AG04449 (cell line): ENCODE data around the gene CEP164.

ENCODE experiments used
- CTCF ChIA-PET: fragments of 350-600 bp; formaldehyde crosslinking; extraction: SDS; loops from one replicate; lab custom pipeline; 2021; ENCODE audit warnings: antibody characterized with exemption; lab: Yijun Ruan, JAX
- POLR2A ChIA-PET: fragments of 400-600, 350-600 bp; formaldehyde crosslinking; extraction: SDS; loops from one replicate; lab custom pipeline; 2020; ENCODE audit warnings: antibody characterized with exemption, inconsistent platforms; lab: Yijun Ruan, JAX
- DNase-seq: peaks from one replicate; pipeline ENCODE4 v3.0.0-alpha.2; 2010; ENCODE audit warnings: low read depth, low spot score
- H3K4me3 ChIP-seq: 2 replicates; pipeline ENCODE4 v1.5.1; 2011; ENCODE audit warnings: low read depth, mild to moderate bottlenecking, control low read depth, low read length
- CTCF ChIP-seq: IDR thresholded peaks from one replicate; pipeline ENCODE4 v1.5.1; 2011; ENCODE audit warnings: mild to moderate bottlenecking, moderate library complexity, low read length, control low read depth, inconsistent platforms; ENCODE audit not compliant: insufficient read depth; ENCODE audit errors: missing control alignments

The CEP164 gene

GRCh38 chr11:117407016-117407415 is 79.4 kb downstream of the CEP164 start:
- no peak overlapping the region for H3K4me3 ChIP-seq
- POLR2A ChIA-PET, result no interaction called here

GRCh38 chr11:117408356-117408755 is 80.7 kb downstream of the CEP164 start:
- H3K4me3 ChIP-seq, result no peak overlapping the region
- TF ChIP-seq CTCF, result no peak
- no peak for DNase-seq
- ChIA-PET CTCF (interaction anchor here (10.4 kb wide), 1 partner anchor 17 kb away, joined by 107 read pairs; no protein-coding TSS in a partner anchor), POLR2A (no interaction called here)

More at GRCh38 chr11:117407016-117407415, 79.4 kb downstream of the CEP164 start:
- TF ChIP-seq CTCF, result no peak
- no peak for DNase-seq
- CTCF ChIA-PET, result no interaction called here

- H3K4me3 ChIP-seq, result no peak overlapping the region
- POLR2A ChIA-PET, result no interaction called here
- CTCF ChIA-PET, result interaction anchor here (10.4 kb wide), 1 partner anchor 16 kb away, joined by 107 read pairs; no protein-coding TSS in a partner anchor
- no peak for TF ChIP-seq CTCF
- DNase-seq, result no peak
These were observed 81.9 kb downstream of the CEP164 start for GRCh38 chr11:117409511-117409910.

GRCh38 chr11:117410238-117410637 is 82.6 kb downstream of the CEP164 start:
- TF ChIP-seq CTCF, result no peak

GRCh38 chr11:117410861-117411710 is 83.4 kb downstream of the CEP164 start:
- no peak for DNase-seq
- no peak for TF ChIP-seq CTCF
- CTCF ChIA-PET, result interaction anchor here (1.0 to 10.4 kb wide), 3 partner anchors 8 to 32 kb away, joined by 3 to 107 read pairs (median 11); no protein-coding TSS in a partner anchor
- no peak overlapping the region for H3K4me3 ChIP-seq
- POLR2A ChIA-PET, result no interaction called here

More at GRCh38 chr11:117410238-117410637, 82.6 kb downstream of the CEP164 start:
- no peak for DNase-seq
- ChIA-PET CTCF (interaction anchor here (10.4 kb wide), 1 partner anchor 15 kb away, joined by 107 read pairs; no protein-coding TSS in a partner anchor), POLR2A (no interaction called here)
- no peak overlapping the region for H3K4me3 ChIP-seq

GRCh38 chr11:117411736-117412135 is 84.1 kb downstream of the CEP164 start:
- H3K4me3 ChIP-seq, result no peak overlapping the region
- no peak for DNase-seq
- ChIA-PET POLR2A (no interaction called here), CTCF (interaction anchor here (1.0 to 10.4 kb wide), 3 partner anchors 9 to 32 kb away, joined by 3 to 107 read pairs (median 11); no protein-coding TSS in a partner anchor)
- TF ChIP-seq CTCF, result no peak
